ENCODE measurements around the gene ZRANB1. TPM values are rescaled to one million over a fixed set of nuclear protein-coding genes. Genes with fewer than 3 reads are reported as not detected.

Gene ZRANB1
- total and polyA plus RNA-seq, 3 donors from 2014 or later, result 37.9 to 46.7 (median 38.7) TPM

- H3K4me3 ChIP-seq, result no peak overlapping the region
- intact Hi-C loops (cut with DNase I; ENCODE audit: low total_unique reads), result no loop called here
- no peak for TF ChIP-seq POLR2A (IDR thresholded peaks at IDR 0.05)
- H3K27me3 ChIP-seq, result no peaks in the 10 kb centered on the region
- no peak overlapping the region for H3K27ac ChIP-seq
- H3K36me3 ChIP-seq (ENCODE audit: low read depth, missing control alignments), result no peaks in the 10 kb centered on the region
- DNase-seq, result no peak
- H3K4me1 ChIP-seq, result no peaks in the 10 kb centered on the region
- WGBS, 2 donors, result 97% methylated on average over 3 of the region's 3 CpGs
- no peaks in the 10 kb centered on the region for H3K9me3 ChIP-seq
These were observed 35.2 kb downstream of the ZRANB1 start for GRCh38 chr10:124977161-124977560.

- Histone ChIP-seq H3K9me3 (no peaks in the 10 kb centered on the region), H3K36me3 (ENCODE audit: low read depth, missing control alignments) (no peaks in the 10 kb centered on the region), H3K4me3 (no peak overlapping the region), H3K27ac (no peak overlapping the region), H3K27me3 (no peaks in the 10 kb centered on the region), H3K4me1 (no peaks in the 10 kb centered on the region)
- DNase-seq, result no peak
- TF ChIP-seq POLR2A (IDR thresholded peaks at IDR 0.05) (no peak), CTCF (IDR thresholded peaks at IDR 0.05) (no peak)
- intact Hi-C loops (cut with DNase I; ENCODE audit: low total_unique reads), result no loop called here
- WGBS, 2 donors, result 75 to 84% methylated on average over 3 to 4 of the region's 4 CpGs
These were observed 35.9 kb downstream of the ZRANB1 start for GRCh38 chr10:124977648-124978375.

- no peaks in the 10 kb centered on the region for H3K4me1 ChIP-seq
- WGBS, 2 donors, result 63 to 72% methylated on average over 5 of the region's 5 CpGs
- H3K27ac ChIP-seq, result no peak overlapping the region
- H3K36me3 ChIP-seq (ENCODE audit: low read depth, missing control alignments), result no peaks in the 10 kb centered on the region
- no peak for TF ChIP-seq POLR2A (IDR thresholded peaks at IDR 0.05)
- no peak for TF ChIP-seq CTCF (IDR thresholded peaks at IDR 0.05)
- H3K9me3 ChIP-seq, result no peaks in the 10 kb centered on the region
- H3K27me3 ChIP-seq, result no peaks in the 10 kb centered on the region
- H3K4me3 ChIP-seq, result no peak overlapping the region
- DNase-seq, result no peak
- intact Hi-C loops (cut with DNase I; ENCODE audit: low total_unique reads), result no loop called here
These were observed 36.4 kb downstream of the ZRANB1 start for GRCh38 chr10:124978376-124978725.

- intact Hi-C loops (cut with DNase I; ENCODE audit: low total_unique reads), result no loop called here
These were observed 41.4 kb downstream of the ZRANB1 start for GRCh38 chr10:124983321-124983720.

GRCh38 chr10:124984376-124984775 is 42.5 kb downstream of the ZRANB1 start:
- no peak overlapping the region for H3K4me3 ChIP-seq
- H3K27ac ChIP-seq, result no peak overlapping the region
- intact Hi-C loops (cut with DNase I; ENCODE audit: low total_unique reads), result no loop called here
- no peaks in the 10 kb centered on the region for H3K27me3 ChIP-seq
- TF ChIP-seq POLR2A (IDR thresholded peaks at IDR 0.05) (no peak), CTCF (IDR thresholded peaks at IDR 0.05) (no peak)
- no peaks in the 10 kb centered on the region for H3K9me3 ChIP-seq
- no peaks in the 10 kb centered on the region for H3K36me3 ChIP-seq (ENCODE audit: low read depth, missing control alignments)
- no peak for DNase-seq
- H3K4me1 ChIP-seq, result no peaks in the 10 kb centered on the region
- 87 to 97% methylated on average over 1 of the region's 1 CpG for WGBS, 2 donors

More at GRCh38 chr10:124983321-124983720, 41.4 kb downstream of the ZRANB1 start:
- DNase-seq, result no peak
- Histone ChIP-seq H3K36me3 (ENCODE audit: low read depth, missing control alignments) (no peaks in the 10 kb centered on the region), H3K27me3 (no peaks in the 10 kb centered on the region), H3K9me3 (no peaks in the 10 kb centered on the region), H3K4me1 (no peaks in the 10 kb centered on the region), H3K4me3 (no peak overlapping the region), H3K27ac (no peak overlapping the region)
- TF ChIP-seq CTCF (IDR thresholded peaks at IDR 0.05) (no peak), POLR2A (IDR thresholded peaks at IDR 0.05) (no peak)
- 68 to 72% methylated on average over 6 of the region's 6 CpGs for WGBS, 2 donors

Data from testis (tissue), 3 donors.